Measurements from ENCODE around the gene VKORC1L1. TPM values are rescaled to one million over a fixed set of nuclear protein-coding genes. Genes with fewer than 3 reads are reported as not detected.
"Not testable (repeated sequence)": the region's sequence is repeated elsewhere in the genome, so short reads cannot be mapped to it uniquely, and the experiment has no call there.

VKORC1L1 gene
- total RNA-seq, 2 experiments from 2014 or later, result 13.1 to 14.1 TPM

- DNase-seq, result no peak
- CTCF ChIA-PET, result interaction anchor here (0.6 kb wide), 1 partner anchor 171 kb away, joined by 3 read pairs; no protein-coding TSS in a partner anchor
- Mint-ChIP-seq H3K27ac (peak overlapping the region; percentile 96), H3K9me3 (no peaks in the 10 kb centered on the region), H3K36me3 (ENCODE audit: low read depth) (peaks cover 27% of the 10 kb centered on the region), H3K27me3 (no peaks in the 10 kb centered on the region), H3K4me3 (peak overlapping the region; percentile 91), H3K4me1 (peaks cover 19% of the 10 kb centered on the region)
- POLR2A ChIA-PET, result interaction anchor here (1.3 kb wide), 1 partner anchor 106 kb away, joined by 4 read pairs; no protein-coding TSS in a partner anchor
These were observed 107.0 kb downstream of the VKORC1L1 start for GRCh38 chr7:65979583-65980477.

- H3K36me3 Mint-ChIP-seq (ENCODE audit: low read depth), result peaks cover 27% of the 10 kb centered on the region
- peaks cover 19% of the 10 kb centered on the region for H3K4me1 Mint-ChIP-seq
- ChIA-PET CTCF (interaction anchor here (0.6 to 1.3 kb wide), 3 partner anchors 134 to 229 kb away, joined by 3 to 5 read pairs (median 4); partner anchors contain the start of gene CRCP), POLR2A (interaction anchor here (0.9 to 2.9 kb wide), 15 partner anchors 12 to 1015 kb away, joined by 3 to 20 read pairs (median 4); partner anchors contain the start of genes ASL and CRCP)
- H3K27ac Mint-ChIP-seq, result peak overlapping the region; percentile 96
- no peaks in the 10 kb centered on the region for H3K9me3 Mint-ChIP-seq
- DNase-seq, result peak; percentile 83
- H3K4me3 Mint-ChIP-seq, result peak overlapping the region; percentile 91
- no peaks in the 10 kb centered on the region for H3K27me3 Mint-ChIP-seq
These were observed 107.8 kb downstream of the VKORC1L1 start for GRCh38 chr7:65980478-65981250.

GRCh38 chr7:65981965-65982792 is 109.3 kb downstream of the VKORC1L1 start, which contains the start of gene GUSB:
GUSB (minus strand) TSS chr7:65982213; CDS start chr7:65982183, 30 bp downstream.
- peaks cover 19% of the 10 kb centered on the region for H3K36me3 Mint-ChIP-seq (ENCODE audit: low read depth)
- DNase-seq, result peak; percentile 91
- no peaks in the 10 kb centered on the region for H3K27me3 Mint-ChIP-seq
- H3K4me3 Mint-ChIP-seq, result peak within 1 kb of the TSS; percentile 91
- POLR2A ChIA-PET, result interaction anchor here (0.6 to 2.9 kb wide), 9 partner anchors 13 to 1320 kb away, joined by 3 to 20 read pairs (median 4); partner anchors contain the start of gene CRCP
- H3K4me1 Mint-ChIP-seq, result peaks cover 19% of the 10 kb centered on the region
- no peaks in the 10 kb centered on the region for H3K9me3 Mint-ChIP-seq
- peak within 1 kb of the TSS; percentile 96 for H3K27ac Mint-ChIP-seq
- CTCF ChIA-PET, result interaction anchor here (0.6 to 1.0 kb wide), 3 partner anchors 128 to 688 kb away, joined by 3 to 4 read pairs (median 3); partner anchors contain the start of gene CRCP

GRCh38 chr7:65983965-65984658 is 111.2 kb downstream of the VKORC1L1 start:
- H3K27me3 Mint-ChIP-seq, result no peaks in the 10 kb centered on the region
- H3K27ac Mint-ChIP-seq, result no peak overlapping the region
- H3K36me3 Mint-ChIP-seq (ENCODE audit: low read depth), result peaks cover 15% of the 10 kb centered on the region
- POLR2A ChIA-PET, result interaction anchor here (0.6 kb wide), 1 partner anchor 93 kb away, joined by 3 read pairs; no protein-coding TSS in a partner anchor
- H3K4me1 Mint-ChIP-seq, result peaks cover 16% of the 10 kb centered on the region
- no peaks in the 10 kb centered on the region for H3K9me3 Mint-ChIP-seq
- CTCF ChIA-PET, result no interaction called here
- H3K4me3 Mint-ChIP-seq, result no peak overlapping the region
- DNase-seq, result no peak

GRCh38 chr7:65988084-65988483 is 115.2 kb downstream of the VKORC1L1 start:
- DNase-seq, result no peak
- Mint-ChIP-seq H3K9me3 (no peaks in the 10 kb centered on the region), H3K4me3 (no peak overlapping the region), H3K36me3 (ENCODE audit: low read depth) (no peaks in the 10 kb centered on the region), H3K4me1 (no peaks in the 10 kb centered on the region), H3K27me3 (no peaks in the 10 kb centered on the region), H3K27ac (no peak overlapping the region)
- ChIA-PET CTCF (no interaction called here), POLR2A (no interaction called here)

GRCh38 chr7:65988503-65988902 is 115.6 kb downstream of the VKORC1L1 start:
- H3K27ac Mint-ChIP-seq; H3K27me3 Mint-ChIP-seq; CTCF ChIA-PET; H3K36me3 Mint-ChIP-seq (ENCODE audit: low read depth); DNase-seq; POLR2A ChIA-PET; H3K4me1 Mint-ChIP-seq; H3K4me3 Mint-ChIP-seq; H3K9me3 Mint-ChIP-seq: not testable (repeated sequence)

- Mint-ChIP-seq H3K9me3 (no peaks in the 10 kb centered on the region), H3K36me3 (ENCODE audit: low read depth) (no peaks in the 10 kb centered on the region), H3K4me3 (no peak overlapping the region), H3K27ac (no peak overlapping the region), H3K4me1 (no peaks in the 10 kb centered on the region), H3K27me3 (no peaks in the 10 kb centered on the region)
- CTCF ChIA-PET, result no interaction called here
- DNase-seq, result no peak
- POLR2A ChIA-PET, result no interaction called here
These were observed 116.8 kb downstream of the VKORC1L1 start for GRCh38 chr7:65989694-65990080.

- H3K4me1 Mint-ChIP-seq; DNase-seq; H3K4me3 Mint-ChIP-seq; H3K27ac Mint-ChIP-seq; H3K27me3 Mint-ChIP-seq; H3K36me3 Mint-ChIP-seq (ENCODE audit: low read depth); H3K9me3 Mint-ChIP-seq; CTCF ChIA-PET; POLR2A ChIA-PET: not testable (repeated sequence)
These were observed 119.0 kb downstream of the VKORC1L1 start for GRCh38 chr7:65991829-65992228.

GRCh38 chr7:65992526-65992925 is 119.7 kb downstream of the VKORC1L1 start:
- POLR2A ChIA-PET, result no interaction called here
- no peak overlapping the region for H3K4me3 Mint-ChIP-seq
- CTCF ChIA-PET, result no interaction called here

GRCh38 chr7:65994984-65995383 is 122.1 kb downstream of the VKORC1L1 start:
- H3K4me3 Mint-ChIP-seq; H3K36me3 Mint-ChIP-seq (ENCODE audit: low read depth); H3K27ac Mint-ChIP-seq: not testable (repeated sequence)

More at GRCh38 chr7:65992526-65992925, 119.7 kb downstream of the VKORC1L1 start:
- no peaks in the 10 kb centered on the region for H3K4me1 Mint-ChIP-seq
- H3K36me3 Mint-ChIP-seq (ENCODE audit: low read depth), result no peaks in the 10 kb centered on the region
- no peaks in the 10 kb centered on the region for H3K9me3 Mint-ChIP-seq
- DNase-seq, result no peak
- no peak overlapping the region for H3K27ac Mint-ChIP-seq
- H3K27me3 Mint-ChIP-seq, result peaks cover 2% of the 10 kb centered on the region

GRCh38 chr7:66000823-66001417 is 128.0 kb downstream of the VKORC1L1 start:
- CTCF ChIA-PET; H3K27ac Mint-ChIP-seq; H3K9me3 Mint-ChIP-seq; H3K4me1 Mint-ChIP-seq; DNase-seq; H3K27me3 Mint-ChIP-seq; POLR2A ChIA-PET; H3K4me3 Mint-ChIP-seq; H3K36me3 Mint-ChIP-seq (ENCODE audit: low read depth): not testable (repeated sequence)

More at GRCh38 chr7:65994984-65995383, 122.1 kb downstream of the VKORC1L1 start:
- H3K27me3 Mint-ChIP-seq, POLR2A ChIA-PET, DNase-seq, CTCF ChIA-PET, H3K4me1 Mint-ChIP-seq, H3K9me3 Mint-ChIP-seq: not testable (repeated sequence)

Measured in activated CD4-positive, alpha-beta memory T cell treated with anti-CD3 and anti-CD28 coated beads, Interleukin-2, amount 10 ng/mL, durations not matched to agents 7 days and 5 days (primary cell).